ENCODE measurements around the gene HDAC4. TPM values are rescaled to one million over a fixed set of nuclear protein-coding genes. Genes with fewer than 3 reads are reported as not detected.

The HDAC4 gene
- total and polyA plus RNA-seq, 2 of the 8 experiments (the other 6 are each of a cell fraction or from before 2014, with no cell fraction given): 15.4 to 31.5 TPM

- TF ChIP-seq BCL11A (IDR thresholded peaks at IDR 0.05; ENCODE audit: low read depth in 2 of 2, low read length in 2 of 2) (no peak), USF2 (IDR thresholded peaks at IDR 0.05; ENCODE audit: low read length) (no peak), SP2 (IDR thresholded peaks at IDR 0.05; ENCODE audit: low read length) (no peak), POLR2A (IDR thresholded peaks at IDR 0.05; ENCODE audit: control extremely low read depth in 1 of 2, low read depth in 2 of 2, low read length in 2 of 2) (no peak), CBX8 (IDR thresholded peaks at IDR 0.05; ENCODE audit: borderline replicate concordance, low read depth, low read length) (no peak)
These were observed 121.9 kb downstream of the HDAC4 start (continued) for GRCh38 chr2:239278941-239279365.

All from H1 (cell line).